Chondrocyte (in vitro differentiated cells): ENCODE results near the gene AKAP12. TPM values are rescaled to one million over a fixed set of nuclear protein-coding genes. Genes with fewer than 3 reads are reported as not detected.

Experiments
- DNase-seq: peaks from one replicate; pipeline ENCODE4 v3.0.0; 2021; ENCODE audit warnings: mixed read lengths, low spot score
- H3K27ac Mint-ChIP-seq: one replicate; pipeline ENCODE4 v1.8.0; 2021; ENCODE audit warnings: mild to moderate bottlenecking, moderate library complexity, mixed read lengths; ENCODE audit not compliant: unreplicated experiment
- H3K27me3 Mint-ChIP-seq: 2 replicates; pipeline ENCODE4 v1.8.0; 2021; ENCODE audit warnings: low read depth, mixed read lengths
- H3K36me3 Mint-ChIP-seq: 2 replicates; pipeline ENCODE4 v1.8.0; 2021; ENCODE audit warnings: low read depth, mixed read lengths
- H3K4me1 Mint-ChIP-seq: 2 replicates; pipeline ENCODE4 v1.8.0; 2021; ENCODE audit warnings: low read depth, mild to moderate bottlenecking, mixed read lengths
- H3K4me3 Mint-ChIP-seq: one replicate; pipeline ENCODE4 v1.8.0; 2021; ENCODE audit warnings: mild to moderate bottlenecking, moderate library complexity, mixed read lengths; ENCODE audit not compliant: unreplicated experiment
- H3K9me3 Mint-ChIP-seq: 2 replicates; pipeline ENCODE4 v1.8.0; 2021; ENCODE audit warnings: low read depth, mixed read lengths
- CTCF ChIP-seq: fragments of 200-600 bp; sonication (generic); IDR thresholded peaks from 2 replicates; pipeline ENCODE4 v1.5.0; 2021; ENCODE audit warnings: antibody characterized with exemption, mild to moderate bottlenecking, moderate library complexity
- total RNA-seq: library from RNA; stranded (reverse); gene quantifications from 3 replicates; pipeline ENCODE4 v1.2.1, GENCODE V29; 2021

Gene AKAP12
- total RNA-seq, 1 donor from 2014 or later, result 176 TPM

DNA sequence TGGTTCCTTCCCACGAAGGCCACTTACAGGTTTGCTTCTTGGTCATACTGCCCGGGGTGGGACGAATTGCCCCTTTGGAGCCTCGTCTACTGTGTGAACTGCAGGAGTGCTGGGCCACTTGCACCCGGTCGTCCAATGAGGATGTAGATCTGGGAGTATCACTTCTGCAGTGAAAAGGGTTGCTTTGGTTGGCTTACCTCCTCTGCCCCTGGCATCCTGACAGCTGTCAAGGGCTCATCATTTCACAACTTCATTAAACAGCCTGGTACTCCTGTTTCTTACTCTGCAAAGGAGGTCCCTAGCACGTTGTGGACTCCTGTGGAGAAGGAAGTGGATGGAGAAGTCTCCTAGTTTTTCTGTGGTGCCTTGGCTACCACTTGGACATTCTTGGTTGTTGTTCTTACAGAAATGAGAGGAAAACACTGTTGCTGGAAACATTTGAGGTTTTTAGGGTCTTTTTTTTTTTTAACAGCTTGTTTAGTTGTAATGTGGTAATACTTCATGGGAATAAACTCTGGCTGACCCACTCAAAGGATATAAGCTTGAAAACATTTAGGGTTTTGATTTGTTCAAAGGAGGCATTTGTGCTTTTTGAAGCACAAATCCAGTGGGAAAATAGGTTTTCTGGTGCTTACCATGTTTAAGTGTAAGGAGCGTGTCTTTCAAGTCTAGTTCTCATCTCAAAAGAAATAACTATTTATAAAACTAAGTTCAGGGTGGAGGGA lies 60.7 kb downstream of the AKAP12 start:
- no peak for DNase-seq
- H3K4me1 Mint-ChIP-seq, result peaks cover 60% of the 10 kb centered on the region
- H3K4me3 Mint-ChIP-seq, result no peak overlapping the region
- H3K9me3 Mint-ChIP-seq, result no peaks in the 10 kb centered on the region
- no peak for TF ChIP-seq CTCF
- H3K36me3 Mint-ChIP-seq, result peaks cover 4% of the 10 kb centered on the region
- H3K27me3 Mint-ChIP-seq, result no peaks in the 10 kb centered on the region
- peak overlapping the region; percentile 28 for H3K27ac Mint-ChIP-seq

- Mint-ChIP-seq H3K27ac (no peak overlapping the region), H3K27me3 (no peaks in the 10 kb centered on the region), H3K4me3 (no peak overlapping the region), H3K4me1 (peaks cover 53% of the 10 kb centered on the region), H3K9me3 (no peaks in the 10 kb centered on the region), H3K36me3 (peaks cover 10% of the 10 kb centered on the region)
- no peak for DNase-seq
- no peak for TF ChIP-seq CTCF
Measured at GRCh38 chr6:151301547-151301946, 61.8 kb downstream of the AKAP12 start.

GRCh38 chr6:151303231-151303630 lies 63.5 kb downstream of the AKAP12 start:
- DNase-seq, result no peak
- no peak overlapping the region for H3K4me3 Mint-ChIP-seq

GRCh38 chr6:151306269-151306783 lies 66.6 kb downstream of the AKAP12 start:
- DNase-seq, result no peak
- Mint-ChIP-seq H3K36me3 (peaks cover 18% of the 10 kb centered on the region), H3K27ac (no peak overlapping the region), H3K27me3 (no peaks in the 10 kb centered on the region), H3K4me1 (peaks cover 14% of the 10 kb centered on the region), H3K4me3 (no peak overlapping the region), H3K9me3 (no peaks in the 10 kb centered on the region)
- no peak for TF ChIP-seq CTCF

More at GRCh38 chr6:151303231-151303630, 63.5 kb downstream of the AKAP12 start:
- Mint-ChIP-seq H3K4me1 (peaks cover 42% of the 10 kb centered on the region), H3K27me3 (no peaks in the 10 kb centered on the region), H3K36me3 (peaks cover 10% of the 10 kb centered on the region), H3K9me3 (no peaks in the 10 kb centered on the region), H3K27ac (no peak overlapping the region)
- no peak for TF ChIP-seq CTCF

DNA sequence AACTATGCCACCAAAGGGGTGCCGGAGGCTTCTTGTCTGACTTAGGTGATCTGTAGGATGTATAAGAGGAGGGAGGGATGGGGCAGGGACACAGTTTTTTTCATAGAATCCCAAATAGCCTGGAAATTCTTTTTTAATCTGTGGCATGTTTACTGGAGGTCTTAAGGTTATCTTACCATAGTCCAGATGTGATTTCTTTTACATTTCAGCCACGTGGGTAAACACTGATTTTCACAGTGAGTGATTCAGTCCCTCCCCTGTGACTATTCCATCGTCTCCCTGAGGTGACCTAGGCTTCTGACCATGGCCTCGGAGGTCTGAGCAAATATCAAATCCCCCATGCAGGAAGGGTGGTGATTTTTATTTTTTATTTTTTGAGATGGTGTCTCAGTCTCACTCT lies 67.7 kb downstream of the AKAP12 start:
- no peaks in the 10 kb centered on the region for H3K27me3 Mint-ChIP-seq
- H3K36me3 Mint-ChIP-seq, result peaks cover 20% of the 10 kb centered on the region
- H3K9me3 Mint-ChIP-seq, result no peaks in the 10 kb centered on the region
- no peak for TF ChIP-seq CTCF
- no peak overlapping the region for H3K4me3 Mint-ChIP-seq
- H3K4me1 Mint-ChIP-seq, result peaks cover 13% of the 10 kb centered on the region
- H3K27ac Mint-ChIP-seq, result no peak overlapping the region
- DNase-seq, result no peak
